OCI-LY1 (cell line): Measurements from ENCODE around the gene ZNF415.

Experiments used
- EZH2 ChIP-seq: fragments of 200-600 bp; sonication (generic), shearing (Covaris generic); IDR thresholded peaks from 2 replicates; pipeline ENCODE4 v1.8.0; 2017; ENCODE audit warnings: borderline replicate concordance, mixed run types, mild to moderate bottlenecking, antibody characterized with exemption, low read length, moderate library complexity, mixed read lengths
- TF ChIP-seq, protein P1 (sequence below): fragments of 200-600 bp; sonication (generic), shearing (Covaris generic); IDR thresholded peaks from 2 replicates; pipeline ENCODE4 v1.5.1; 2017; ENCODE audit warnings: mild to moderate bottlenecking, antibody characterized with exemption, low read length, moderate library complexity, mixed read lengths

DNA sequence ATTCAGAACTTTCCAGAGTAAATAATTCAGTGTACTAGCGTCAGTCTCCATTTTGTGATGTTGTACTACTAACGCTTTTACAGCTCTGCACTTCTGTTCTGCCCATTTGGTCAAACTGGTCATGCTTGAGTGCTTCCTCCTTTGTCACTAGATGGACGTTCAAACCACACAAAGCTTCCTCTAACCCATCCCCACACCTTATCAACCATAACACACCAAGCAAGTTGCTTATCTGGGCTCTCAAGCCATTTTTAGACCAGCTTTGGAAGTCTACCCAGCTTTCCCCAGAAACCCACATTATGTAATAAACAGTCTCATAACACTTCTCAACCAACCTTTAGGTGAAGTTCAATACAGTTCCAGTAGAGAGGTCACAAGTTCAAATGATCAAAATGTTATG, 28.4 kb upstream of the ZNF415 start:
- TF ChIP-seq, protein P1, sequence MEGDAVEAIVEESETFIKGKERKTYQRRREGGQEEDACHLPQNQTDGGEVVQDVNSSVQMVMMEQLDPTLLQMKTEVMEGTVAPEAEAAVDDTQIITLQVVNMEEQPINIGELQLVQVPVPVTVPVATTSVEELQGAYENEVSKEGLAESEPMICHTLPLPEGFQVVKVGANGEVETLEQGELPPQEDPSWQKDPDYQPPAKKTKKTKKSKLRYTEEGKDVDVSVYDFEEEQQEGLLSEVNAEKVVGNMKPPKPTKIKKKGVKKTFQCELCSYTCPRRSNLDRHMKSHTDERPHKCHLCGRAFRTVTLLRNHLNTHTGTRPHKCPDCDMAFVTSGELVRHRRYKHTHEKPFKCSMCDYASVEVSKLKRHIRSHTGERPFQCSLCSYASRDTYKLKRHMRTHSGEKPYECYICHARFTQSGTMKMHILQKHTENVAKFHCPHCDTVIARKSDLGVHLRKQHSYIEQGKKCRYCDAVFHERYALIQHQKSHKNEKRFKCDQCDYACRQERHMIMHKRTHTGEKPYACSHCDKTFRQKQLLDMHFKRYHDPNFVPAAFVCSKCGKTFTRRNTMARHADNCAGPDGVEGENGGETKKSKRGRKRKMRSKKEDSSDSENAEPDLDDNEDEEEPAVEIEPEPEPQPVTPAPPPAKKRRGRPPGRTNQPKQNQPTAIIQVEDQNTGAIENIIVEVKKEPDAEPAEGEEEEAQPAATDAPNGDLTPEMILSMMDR: no peak
- TF ChIP-seq EZH2: no peak
